Measurements from ENCODE around the gene OCRL. TPM values are rescaled to one million over a fixed set of nuclear protein-coding genes. Genes with fewer than 3 reads are reported as not detected.
"Not testable (repeated sequence)": the region's sequence is repeated elsewhere in the genome, so short reads cannot be mapped to it uniquely, and the experiment has no call there.

The OCRL gene
- total RNA-seq, 4 donors from 2014 or later: 24.3 to 35.6 (median 26.6) TPM

DNA sequence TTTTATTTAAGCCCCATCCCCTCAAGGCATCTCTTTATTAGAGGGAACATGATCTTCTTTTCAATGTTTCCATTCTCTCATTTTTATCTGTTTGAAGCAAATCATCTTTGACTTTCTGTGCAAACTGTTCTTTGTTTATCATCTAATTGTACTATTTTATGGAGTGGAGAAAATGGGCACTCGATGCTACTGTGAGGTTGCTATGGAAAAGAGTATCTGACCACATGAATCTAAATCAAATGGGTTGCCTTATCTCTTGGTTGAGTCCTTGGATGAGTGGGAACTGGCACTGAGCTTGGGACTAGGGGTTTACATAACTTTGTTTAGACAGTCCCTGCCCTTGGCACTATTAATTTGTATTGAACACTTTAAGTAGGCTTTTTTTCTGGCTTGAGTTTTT, 9.1 kb downstream of the OCRL start:
- no peak overlapping the region for H3K27ac ChIP-seq
- no peaks in the 10 kb centered on the region for H3K4me1 ChIP-seq
- H3K4me3 ChIP-seq (replicated peaks in 1 of 3): no peak overlapping the region
- DNase-seq: peak; percentile 3 to 8
- intact Hi-C loops (cut with DNase I): no loop called here
- H3K9me3 ChIP-seq: no peaks in the 10 kb centered on the region
- 61 to 84% methylated on average over 1 of the region's 1 CpG for WGBS, 2 donors
- TF ChIP-seq, protein P1, sequence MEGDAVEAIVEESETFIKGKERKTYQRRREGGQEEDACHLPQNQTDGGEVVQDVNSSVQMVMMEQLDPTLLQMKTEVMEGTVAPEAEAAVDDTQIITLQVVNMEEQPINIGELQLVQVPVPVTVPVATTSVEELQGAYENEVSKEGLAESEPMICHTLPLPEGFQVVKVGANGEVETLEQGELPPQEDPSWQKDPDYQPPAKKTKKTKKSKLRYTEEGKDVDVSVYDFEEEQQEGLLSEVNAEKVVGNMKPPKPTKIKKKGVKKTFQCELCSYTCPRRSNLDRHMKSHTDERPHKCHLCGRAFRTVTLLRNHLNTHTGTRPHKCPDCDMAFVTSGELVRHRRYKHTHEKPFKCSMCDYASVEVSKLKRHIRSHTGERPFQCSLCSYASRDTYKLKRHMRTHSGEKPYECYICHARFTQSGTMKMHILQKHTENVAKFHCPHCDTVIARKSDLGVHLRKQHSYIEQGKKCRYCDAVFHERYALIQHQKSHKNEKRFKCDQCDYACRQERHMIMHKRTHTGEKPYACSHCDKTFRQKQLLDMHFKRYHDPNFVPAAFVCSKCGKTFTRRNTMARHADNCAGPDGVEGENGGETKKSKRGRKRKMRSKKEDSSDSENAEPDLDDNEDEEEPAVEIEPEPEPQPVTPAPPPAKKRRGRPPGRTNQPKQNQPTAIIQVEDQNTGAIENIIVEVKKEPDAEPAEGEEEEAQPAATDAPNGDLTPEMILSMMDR (IDR thresholded peaks at IDR 0.05): no peak
- no peak for TF ChIP-seq POLR2A (IDR thresholded peaks at IDR 0.05)
- H3K27me3 ChIP-seq: no peaks in the 10 kb centered on the region
- H3K36me3 ChIP-seq: no peaks in the 10 kb centered on the region

DNA sequence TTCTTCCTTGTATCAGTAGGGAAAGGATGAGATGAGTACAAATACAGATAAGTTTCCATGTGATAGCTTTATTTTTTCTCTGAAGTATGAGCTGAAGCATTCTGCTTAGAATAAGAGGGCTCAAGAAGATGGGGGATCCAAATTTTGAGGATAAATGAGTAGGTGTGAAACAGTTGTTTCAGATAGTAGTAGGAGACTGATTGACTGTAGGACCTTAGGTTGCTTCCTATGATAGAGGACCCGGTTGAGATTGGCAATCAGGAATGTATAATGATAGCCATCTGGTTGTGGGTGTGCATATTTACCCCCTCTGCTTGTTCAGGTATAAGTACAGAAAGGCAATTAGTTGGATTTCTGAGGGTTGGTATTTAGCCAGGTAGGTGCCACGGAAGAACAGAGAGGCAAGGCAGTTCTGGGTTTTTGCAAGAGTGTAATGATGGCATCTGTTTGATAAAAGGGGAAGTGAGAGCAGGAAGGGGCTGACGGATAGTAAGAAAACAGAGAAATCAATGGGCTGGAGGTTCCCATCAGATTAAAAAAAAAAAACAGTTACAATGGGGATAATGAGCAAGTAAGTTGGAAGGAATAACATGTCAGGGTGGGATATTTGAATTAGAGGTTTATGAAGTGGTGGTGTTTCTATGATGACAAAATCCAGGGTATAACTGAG, 13.7 kb downstream of the OCRL start:
- 89 to 95% methylated on average over 3 of the region's 3 CpGs for WGBS, 2 donors
- no peaks in the 10 kb centered on the region for H3K9me3 ChIP-seq
- H3K27ac ChIP-seq: no peak overlapping the region
- DNase-seq: no peak
- peaks cover 0 to 3% of the 10 kb centered on the region in 2 donors for H3K36me3 ChIP-seq
- no peaks in the 10 kb centered on the region for H3K4me1 ChIP-seq
- TF ChIP-seq, protein P1 (IDR thresholded peaks at IDR 0.05): no peak
- no peak for TF ChIP-seq POLR2A (IDR thresholded peaks at IDR 0.05)
- intact Hi-C loops (cut with DNase I): no loop called here
- no peaks in the 10 kb centered on the region for H3K27me3 ChIP-seq
- no peak overlapping the region for H3K4me3 ChIP-seq (replicated peaks in 1 of 3)

GRCh38 chrX:129554816-129555215, 14.8 kb downstream of the OCRL start:
- WGBS, 2 donors: 95 to 100% methylated on average over 8 of the region's 8 CpGs
- H3K27me3 ChIP-seq; H3K4me3 ChIP-seq (replicated peaks in 1 of 3); H3K27ac ChIP-seq; H3K4me1 ChIP-seq; H3K36me3 ChIP-seq; H3K9me3 ChIP-seq; intact Hi-C loops (cut with DNase I); DNase-seq: not testable (repeated sequence)

- no peak overlapping the region for H3K27ac ChIP-seq
- peaks cover 0 to 7% of the 10 kb centered on the region in 2 donors for H3K36me3 ChIP-seq
Observed at GRCh38 chrX:129556806-129557315, 16.8 kb downstream of the OCRL start.

DNA sequence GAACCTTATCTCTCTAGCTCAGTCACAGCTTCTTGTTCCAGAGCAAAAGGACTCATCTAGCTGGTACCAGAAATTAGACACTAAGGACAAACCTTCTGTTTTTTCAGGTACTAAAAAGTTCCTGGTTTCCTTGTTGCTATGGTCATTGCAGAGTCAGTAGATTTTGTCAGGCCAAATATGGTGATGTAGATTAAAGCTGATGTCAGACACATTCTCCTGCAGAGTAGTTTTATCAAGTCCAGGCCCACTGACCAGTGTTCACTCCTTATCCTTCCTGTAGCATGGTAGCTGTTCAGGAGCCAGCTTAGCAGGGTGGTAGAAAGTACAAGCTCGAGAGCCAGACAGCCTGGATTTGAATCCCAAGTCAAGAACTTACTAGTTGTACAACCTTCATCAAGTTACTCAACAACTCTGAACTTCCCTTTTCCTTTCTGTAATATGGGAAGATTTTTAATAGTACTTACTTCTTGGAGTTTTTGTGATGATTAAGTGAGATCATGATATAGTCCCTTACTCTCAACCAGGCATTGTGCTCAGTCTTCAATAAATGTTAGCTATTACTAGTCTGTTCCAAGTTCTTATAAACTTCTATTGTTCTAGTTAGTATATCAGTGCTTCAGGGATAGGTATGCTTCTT, 17.9 kb downstream of the OCRL start:
- no peaks in the 10 kb centered on the region for H3K27me3 ChIP-seq
- 91 to 93% methylated on average over 1 of the region's 1 CpG for WGBS, 2 donors
- H3K36me3 ChIP-seq: peaks cover 0 to 9% of the 10 kb centered on the region in 2 donors
- no peak for DNase-seq
- no peak overlapping the region for H3K27ac ChIP-seq
- H3K4me3 ChIP-seq (replicated peaks in 1 of 3): no peak overlapping the region
- no peaks in the 10 kb centered on the region for H3K4me1 ChIP-seq
- TF ChIP-seq POLR2A (IDR thresholded peaks at IDR 0.05): no peak
- TF ChIP-seq, protein P1 (IDR thresholded peaks at IDR 0.05): no peak
- no peaks in the 10 kb centered on the region for H3K9me3 ChIP-seq
- intact Hi-C loops (cut with DNase I): no loop called here

More at GRCh38 chrX:129556806-129557315, 16.8 kb downstream of the OCRL start:
- no peaks in the 10 kb centered on the region for H3K9me3 ChIP-seq
- intact Hi-C loops (cut with DNase I): no loop called here
- no peak overlapping the region for H3K4me3 ChIP-seq (replicated peaks in 1 of 3)
- no peaks in the 10 kb centered on the region for H3K27me3 ChIP-seq
- H3K4me1 ChIP-seq: no peaks in the 10 kb centered on the region
- TF ChIP-seq, protein P1 (IDR thresholded peaks at IDR 0.05): no peak
- no peak for TF ChIP-seq POLR2A (IDR thresholded peaks at IDR 0.05)
- no peak for DNase-seq
- 93 to 95% methylated on average over 5 of the region's 5 CpGs for WGBS, 2 donors

Data from thyroid gland (tissue), 4 donors.